Panc1 (cell line): ENCODE data around the gene NUDT17.

Experiments
- CTCF ChIP-seq: fragments of 450-650 bp; IDR thresholded peaks from 2 replicates; pipeline ENCODE4 v1.5.1; 2017; ENCODE audit warnings: mild to moderate bottlenecking
- POLR2AphosphoS5 ChIP-seq: IDR thresholded peaks from 2 replicates; pipeline ENCODE4 v1.6.1; 2012; ENCODE audit warnings: mild to moderate bottlenecking, low read depth, low read length, moderate library complexity
- SIN3A ChIP-seq: IDR thresholded peaks from 2 replicates; pipeline ENCODE4 v1.6.1; 2012; ENCODE audit warnings: low read depth, mild to moderate bottlenecking, low read length, moderate library complexity, borderline replicate concordance; ENCODE audit not compliant: insufficient read depth
- TCF7L2 ChIP-seq: IDR thresholded peaks from 2 replicates; pipeline ENCODE4 v1.6.1; 2011; ENCODE audit warnings: mild to moderate bottlenecking, low read depth, low read length, inconsistent platforms
- TF ChIP-seq, protein P1 (sequence below), 2 experiments: IDR thresholded peaks; 2 replicates each; pipeline ENCODE4 v1.6.1; 2011 to 2012; ENCODE audit warnings: low read depth in 2 of 2, control low read depth in 1 of 2, low read length in 1 of 2, mild to moderate bottlenecking in 1 of 2, moderate library complexity in 1 of 2; ENCODE audit not compliant: insufficient read depth in 1 of 2

DNA sequence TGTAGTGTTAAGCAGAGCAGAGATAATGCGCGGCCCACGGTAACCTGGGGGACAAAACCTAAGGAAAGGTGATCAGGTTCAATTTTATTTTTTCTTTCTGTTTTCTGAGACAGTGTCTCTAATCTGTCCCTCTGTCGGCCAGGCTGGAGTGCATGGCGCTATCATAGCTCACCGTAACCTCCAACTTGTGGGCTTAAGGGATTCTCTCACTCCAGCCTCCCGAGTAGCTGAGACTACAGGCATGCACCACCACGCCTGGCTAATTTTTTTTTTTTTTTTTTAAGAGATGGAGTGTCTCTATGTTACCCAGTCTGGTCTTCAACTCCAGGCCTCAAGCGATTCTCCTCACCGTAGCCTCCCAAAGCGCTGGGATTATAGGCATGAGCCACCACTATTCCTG is 41.0 kb downstream of the NUDT17 start:
- TF ChIP-seq CTCF (no peak), SIN3A (no peak), POLR2AphosphoS5 (no peak), TCF7L2 (no peak)
- TF ChIP-seq, protein P1, sequence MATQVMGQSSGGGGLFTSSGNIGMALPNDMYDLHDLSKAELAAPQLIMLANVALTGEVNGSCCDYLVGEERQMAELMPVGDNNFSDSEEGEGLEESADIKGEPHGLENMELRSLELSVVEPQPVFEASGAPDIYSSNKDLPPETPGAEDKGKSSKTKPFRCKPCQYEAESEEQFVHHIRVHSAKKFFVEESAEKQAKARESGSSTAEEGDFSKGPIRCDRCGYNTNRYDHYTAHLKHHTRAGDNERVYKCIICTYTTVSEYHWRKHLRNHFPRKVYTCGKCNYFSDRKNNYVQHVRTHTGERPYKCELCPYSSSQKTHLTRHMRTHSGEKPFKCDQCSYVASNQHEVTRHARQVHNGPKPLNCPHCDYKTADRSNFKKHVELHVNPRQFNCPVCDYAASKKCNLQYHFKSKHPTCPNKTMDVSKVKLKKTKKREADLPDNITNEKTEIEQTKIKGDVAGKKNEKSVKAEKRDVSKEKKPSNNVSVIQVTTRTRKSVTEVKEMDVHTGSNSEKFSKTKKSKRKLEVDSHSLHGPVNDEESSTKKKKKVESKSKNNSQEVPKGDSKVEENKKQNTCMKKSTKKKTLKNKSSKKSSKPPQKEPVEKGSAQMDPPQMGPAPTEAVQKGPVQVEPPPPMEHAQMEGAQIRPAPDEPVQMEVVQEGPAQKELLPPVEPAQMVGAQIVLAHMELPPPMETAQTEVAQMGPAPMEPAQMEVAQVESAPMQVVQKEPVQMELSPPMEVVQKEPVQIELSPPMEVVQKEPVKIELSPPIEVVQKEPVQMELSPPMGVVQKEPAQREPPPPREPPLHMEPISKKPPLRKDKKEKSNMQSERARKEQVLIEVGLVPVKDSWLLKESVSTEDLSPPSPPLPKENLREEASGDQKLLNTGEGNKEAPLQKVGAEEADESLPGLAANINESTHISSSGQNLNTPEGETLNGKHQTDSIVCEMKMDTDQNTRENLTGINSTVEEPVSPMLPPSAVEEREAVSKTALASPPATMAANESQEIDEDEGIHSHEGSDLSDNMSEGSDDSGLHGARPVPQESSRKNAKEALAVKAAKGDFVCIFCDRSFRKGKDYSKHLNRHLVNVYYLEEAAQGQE (IDR thresholded peaks at IDR 0.05; ENCODE audit: insufficient read depth in 1 of 2, low read depth in 2 of 2, low read length in 1 of 2), result no peak
